ENCODE measurements around the gene EML3. TPM values are rescaled to one million over a fixed set of nuclear protein-coding genes. Genes with fewer than 3 reads are reported as not detected.

EML3 gene
- total and polyA plus RNA-seq, 2 of the 13 experiments (the other 11 are each of a cell fraction or from before 2014, with no cell fraction given), result 10.6 to 12.3 TPM

DNA sequence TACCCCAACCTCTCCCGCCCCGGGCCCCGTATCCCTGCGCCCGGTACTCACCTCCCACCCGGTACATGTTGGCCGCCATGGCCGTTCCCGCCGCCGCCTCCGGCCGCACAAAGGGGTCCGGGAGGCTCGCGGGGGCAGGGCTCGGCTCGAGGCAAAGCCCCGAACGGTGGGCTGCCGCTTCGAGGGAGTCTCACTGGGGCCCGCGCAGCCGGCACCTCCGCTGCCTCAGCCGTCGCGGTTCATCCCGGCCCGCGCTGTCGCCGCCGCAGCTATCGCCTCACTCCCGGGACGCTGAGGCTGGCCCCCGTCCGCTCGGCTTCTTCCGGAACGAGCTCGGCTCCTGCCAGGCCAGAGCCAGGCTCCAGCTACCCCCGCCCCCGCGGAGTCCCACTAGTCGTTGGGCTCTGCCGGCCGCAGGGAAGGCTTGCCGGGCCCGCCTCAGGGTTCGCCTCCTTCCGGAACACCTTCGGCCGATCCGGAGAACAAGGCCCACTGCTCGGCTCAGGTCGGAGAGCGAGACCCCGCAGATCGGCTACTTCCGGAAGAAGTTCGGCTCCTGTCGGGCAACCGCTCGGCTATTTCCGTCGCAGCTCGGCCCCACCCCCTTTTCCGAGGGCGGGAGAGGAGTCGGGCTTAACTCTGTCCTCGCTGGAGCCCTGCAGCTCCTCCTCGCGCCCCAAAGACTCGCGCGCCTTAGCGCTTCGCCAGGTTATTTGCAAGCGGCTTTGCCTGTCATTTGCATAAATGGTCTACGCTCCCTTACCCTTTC lies 11.0 kb downstream of the EML3 start, which contains the start of gene MTA2 (continued):
- TF ChIP-seq SOX13 (IDR thresholded peaks at IDR 0.05) (no peak), SOX13 (CRISPR knock-in tag; conservative IDR thresholded peaks at IDR 0.05 in 1 of 2, IDR thresholded peaks at IDR 0.05 in 1 of 2) (no peak), BCLAF1 (IDR thresholded peaks at IDR 0.05) (no peak), RELA (CRISPR knock-in tag; IDR thresholded peaks at IDR 0.05) (no peak; the same call in 1 of the 2 replicates), ZNF451 (CRISPR knock-in tag; IDR thresholded peaks at IDR 0.05) (peak; percentile 83), ZSCAN31 (CRISPR knock-in tag; IDR thresholded peaks at IDR 0.05; ENCODE audit: low read depth) (no peak), ZNF414 (CRISPR knock-in tag; IDR thresholded peaks at IDR 0.05) (no peak), DNMT3B (CRISPR knock-in tag; conservative IDR thresholded peaks at IDR 0.05) (no peak), MEIS2 (CRISPR knock-in tag; IDR thresholded peaks at IDR 0.05) (no peak), RARG (CRISPR knock-in tag; IDR thresholded peaks at IDR 0.05; ENCODE audit: low read depth) (no peak), CC2D1A (CRISPR knock-in tag; IDR thresholded peaks at IDR 0.05) (no peak), U2AF1 (optimal IDR thresholded peaks at IDR 0.05; ENCODE audit: low read depth, low read length) (no peak), MXD1 (CRISPR knock-in tag; IDR thresholded peaks at IDR 0.05) (peak; percentile 63), SAFB2 (CRISPR knock-in tag; IDR thresholded peaks at IDR 0.05; ENCODE audit: borderline replicate concordance, low read depth) (peak; percentile 93), ZNF660 (CRISPR knock-in tag; IDR thresholded peaks at IDR 0.05; ENCODE audit: borderline replicate concordance, low read depth) (no peak), TARDBP (CRISPR knock-in tag; IDR thresholded peaks at IDR 0.05) (no peak), NFKB2 (CRISPR knock-in tag; IDR thresholded peaks at IDR 0.05; ENCODE audit: borderline replicate concordance) (no peak; the same call in 1 of the 2 replicates), ERF (CRISPR knock-in tag; IDR thresholded peaks at IDR 0.05) (peak; percentile 41; the same call in 1 of the 2 replicates), SP1 (IDR thresholded peaks at IDR 0.05) (no peak), SP1 (CRISPR knock-in tag; IDR thresholded peaks at IDR 0.05) (peak; percentile 81; the same call in 1 of the 2 replicates), ARNT (IDR thresholded peaks at IDR 0.05) (no peak), ZFP37 (CRISPR knock-in tag; IDR thresholded peaks at IDR 0.05; ENCODE audit: borderline replicate concordance) (no peak), ZBTB43 (CRISPR knock-in tag; conservative IDR thresholded peaks at IDR 0.05) (no peak)
- TF ChIP-seq, protein P1, sequence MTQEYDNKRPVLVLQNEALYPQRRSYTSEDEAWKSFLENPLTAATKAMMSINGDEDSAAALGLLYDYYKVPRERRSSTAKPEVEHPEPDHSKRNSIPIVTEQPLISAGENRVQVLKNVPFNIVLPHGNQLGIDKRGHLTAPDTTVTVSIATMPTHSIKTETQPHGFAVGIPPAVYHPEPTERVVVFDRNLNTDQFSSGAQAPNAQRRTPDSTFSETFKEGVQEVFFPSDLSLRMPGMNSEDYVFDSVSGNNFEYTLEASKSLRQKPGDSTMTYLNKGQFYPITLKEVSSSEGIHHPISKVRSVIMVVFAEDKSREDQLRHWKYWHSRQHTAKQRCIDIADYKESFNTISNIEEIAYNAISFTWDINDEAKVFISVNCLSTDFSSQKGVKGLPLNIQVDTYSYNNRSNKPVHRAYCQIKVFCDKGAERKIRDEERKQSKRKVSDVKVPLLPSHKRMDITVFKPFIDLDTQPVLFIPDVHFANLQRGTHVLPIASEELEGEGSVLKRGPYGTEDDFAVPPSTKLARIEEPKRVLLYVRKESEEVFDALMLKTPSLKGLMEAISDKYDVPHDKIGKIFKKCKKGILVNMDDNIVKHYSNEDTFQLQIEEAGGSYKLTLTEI (CRISPR knock-in tag; conservative IDR thresholded peaks at IDR 0.05), result no peak

All from HepG2 (cell line).